Activated CD8-positive, alpha-beta T cell treated with anti-CD3 and anti-CD28 coated beads for 36 hours (primary cell): ENCODE measurements around the gene TGM3. TPM values are rescaled to one million over a fixed set of nuclear protein-coding genes. Genes with fewer than 3 reads are reported as not detected.

Experiments used
- ATAC-seq: fragments of 200-7000 bp; cut with Tn5 transposase; one replicate; pipeline ENCODE4 v1.10.0; 2021; ENCODE audit warnings: mild to moderate bottlenecking, moderate library complexity
- CTCF ChIA-PET: fragments of 350-600 bp; sonication (Branson Sonifier 250); formaldehyde crosslinking; loops from one replicate; lab custom pipeline; 2021; ENCODE audit warnings: antibody characterized with exemption; lab: Charles Lee
- POLR2A ChIA-PET: fragments of 350-600 bp; sonication (Branson Sonifier 250); formaldehyde crosslinking; loops from one replicate; lab custom pipeline; 2021; ENCODE audit warnings: antibody characterized with exemption; lab: Charles Lee
- DNase-seq: peaks from one replicate; pipeline ENCODE4 v3.0.0-alpha.2; 2020
- H3K27ac Mint-ChIP-seq: one replicate; pipeline ENCODE4 v1.8.0; 2021; ENCODE audit warnings: mild to moderate bottlenecking, mixed read lengths
- H3K27me3 Mint-ChIP-seq: one replicate; pipeline ENCODE4 v1.8.0; 2021; ENCODE audit warnings: mixed read lengths
- H3K36me3 Mint-ChIP-seq: one replicate; pipeline ENCODE4 v1.8.0; 2021; ENCODE audit warnings: low read depth, mixed read lengths
- H3K4me1 Mint-ChIP-seq: one replicate; pipeline ENCODE4 v1.8.0; 2021; ENCODE audit warnings: low read depth, mixed read lengths
- H3K4me3 Mint-ChIP-seq: one replicate; pipeline ENCODE4 v1.8.0; 2021; ENCODE audit warnings: mild to moderate bottlenecking, moderate library complexity, mixed read lengths
- H3K9me3 Mint-ChIP-seq: one replicate; pipeline ENCODE4 v1.8.0; 2021; ENCODE audit warnings: mixed read lengths
- intact Hi-C: fragments of 100-400 bp; cut with micrococcal nuclease; formaldehyde crosslinking; loops from one replicate; pipeline ENCODE4 v1.10.0; 2022
- total RNA-seq, 2 experiments: library from RNA; stranded (reverse); gene quantifications; one replicate each; pipeline ENCODE4 v1.2.3, GENCODE V29; 2021
- TF ChIP-seq, protein P1 (sequence below): fragments of 200-600 bp; IDR thresholded peaks from one replicate; pipeline ENCODE4 v1.8.0; 2022; ENCODE audit warnings: antibody characterized with exemption, mild to moderate bottlenecking

The TGM3 gene
- total RNA-seq, 2 experiments from 2014 or later: not detected

DNA sequence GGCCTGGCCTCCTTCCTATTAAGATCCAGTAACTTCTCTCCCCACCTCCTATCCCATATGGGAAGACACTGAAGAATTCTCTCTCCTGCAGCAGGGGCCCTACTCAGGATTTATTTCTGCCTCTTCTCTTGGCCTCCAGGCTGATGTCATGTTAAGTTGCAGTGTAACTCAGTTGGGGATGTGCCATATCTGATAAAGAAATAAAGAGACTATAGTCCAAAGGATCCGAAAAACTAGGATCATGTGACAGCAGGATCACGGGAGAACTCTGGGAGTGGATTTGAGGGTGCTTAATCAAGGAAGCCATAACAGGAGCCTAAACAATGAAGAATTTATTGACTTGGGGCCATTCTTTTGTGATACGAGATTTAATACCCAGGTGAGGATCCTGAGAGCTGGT is 46.4 kb downstream of the TGM3 start:
- intact Hi-C loops: no loop called here
- Mint-ChIP-seq H3K36me3 (no peaks in the 10 kb centered on the region), H3K9me3 (no peaks in the 10 kb centered on the region), H3K4me1 (no peaks in the 10 kb centered on the region), H3K4me3 (no peak overlapping the region), H3K27ac (no peak overlapping the region), H3K27me3 (peaks cover 3% of the 10 kb centered on the region)
- TF ChIP-seq, protein P1, sequence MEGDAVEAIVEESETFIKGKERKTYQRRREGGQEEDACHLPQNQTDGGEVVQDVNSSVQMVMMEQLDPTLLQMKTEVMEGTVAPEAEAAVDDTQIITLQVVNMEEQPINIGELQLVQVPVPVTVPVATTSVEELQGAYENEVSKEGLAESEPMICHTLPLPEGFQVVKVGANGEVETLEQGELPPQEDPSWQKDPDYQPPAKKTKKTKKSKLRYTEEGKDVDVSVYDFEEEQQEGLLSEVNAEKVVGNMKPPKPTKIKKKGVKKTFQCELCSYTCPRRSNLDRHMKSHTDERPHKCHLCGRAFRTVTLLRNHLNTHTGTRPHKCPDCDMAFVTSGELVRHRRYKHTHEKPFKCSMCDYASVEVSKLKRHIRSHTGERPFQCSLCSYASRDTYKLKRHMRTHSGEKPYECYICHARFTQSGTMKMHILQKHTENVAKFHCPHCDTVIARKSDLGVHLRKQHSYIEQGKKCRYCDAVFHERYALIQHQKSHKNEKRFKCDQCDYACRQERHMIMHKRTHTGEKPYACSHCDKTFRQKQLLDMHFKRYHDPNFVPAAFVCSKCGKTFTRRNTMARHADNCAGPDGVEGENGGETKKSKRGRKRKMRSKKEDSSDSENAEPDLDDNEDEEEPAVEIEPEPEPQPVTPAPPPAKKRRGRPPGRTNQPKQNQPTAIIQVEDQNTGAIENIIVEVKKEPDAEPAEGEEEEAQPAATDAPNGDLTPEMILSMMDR: no peak
- ChIA-PET CTCF (no interaction called here), POLR2A (no interaction called here)
- ATAC-seq (no peak), DNase-seq (no peak)

GRCh38 chr20:2346188-2346587 is 50.4 kb downstream of the TGM3 start:
- peaks cover 6% of the 10 kb centered on the region for H3K27me3 Mint-ChIP-seq

DNA sequence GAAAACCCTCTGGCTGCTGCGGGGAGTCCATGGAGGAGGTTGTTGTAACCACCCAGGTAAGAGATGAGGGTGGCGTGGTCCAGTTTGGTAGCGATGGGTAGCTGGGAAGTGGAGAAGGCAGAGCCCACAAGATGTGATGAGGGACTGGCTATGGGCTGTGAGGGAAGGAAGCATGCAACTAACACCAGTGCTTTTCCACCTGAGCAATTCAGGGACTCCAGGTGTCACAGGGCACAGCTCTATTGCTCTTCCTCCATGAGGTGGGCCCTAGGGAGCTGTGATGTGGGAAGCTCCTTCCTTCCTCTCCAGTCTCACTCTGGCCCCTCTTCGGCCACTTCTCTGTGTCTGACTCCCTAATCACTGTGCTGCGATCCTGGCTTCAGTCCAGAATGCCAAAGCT is 52.5 kb downstream of the TGM3 start:
- H3K36me3 Mint-ChIP-seq: no peaks in the 10 kb centered on the region
- CTCF ChIA-PET: interaction anchor here (0.9 to 1.7 kb wide), 3 partner anchors 9 to 141 kb away, joined by 3 to 7 read pairs (median 4); no protein-coding TSS in a partner anchor

More at GRCh38 chr20:2346188-2346587, 50.4 kb downstream of the TGM3 start:
- H3K36me3 Mint-ChIP-seq: no peaks in the 10 kb centered on the region
- no peak overlapping the region for H3K27ac Mint-ChIP-seq
- ATAC-seq (no peak), DNase-seq (no peak)
- CTCF ChIA-PET: interaction anchor here (0.6 to 1.3 kb wide), 2 partner anchors 22 to 106 kb away, joined by 3 read pairs; no protein-coding TSS in a partner anchor
- no peaks in the 10 kb centered on the region for H3K4me1 Mint-ChIP-seq
- TF ChIP-seq, protein P1: no peak
- H3K4me3 Mint-ChIP-seq: no peak overlapping the region
- intact Hi-C loops: no loop called here
- no peaks in the 10 kb centered on the region for H3K9me3 Mint-ChIP-seq
- POLR2A ChIA-PET: no interaction called here

GRCh38 chr20:2349801-2350200 is 54.0 kb downstream of the TGM3 start:
- no peaks in the 10 kb centered on the region for H3K9me3 Mint-ChIP-seq
- peaks cover 16% of the 10 kb centered on the region for H3K27me3 Mint-ChIP-seq
- no peak overlapping the region for H3K27ac Mint-ChIP-seq
- H3K4me1 Mint-ChIP-seq: no peaks in the 10 kb centered on the region
- H3K4me3 Mint-ChIP-seq: no peak overlapping the region
- POLR2A ChIA-PET: interaction anchor here (1.5 kb wide), 1 partner anchor 120 kb away, joined by 3 read pairs; no protein-coding TSS in a partner anchor
- intact Hi-C loops: no loop called here
- TF ChIP-seq, protein P1: no peak
- ATAC-seq (no peak), DNase-seq (no peak)
- CTCF ChIA-PET: interaction anchor here (0.9 to 1.4 kb wide), 5 partner anchors 11 to 385 kb away, joined by 3 to 4 read pairs (median 3); no protein-coding TSS in a partner anchor
- no peaks in the 10 kb centered on the region for H3K36me3 Mint-ChIP-seq

More for the DNA sequence above, 52.5 kb downstream of the TGM3 start:
- ATAC-seq (no peak), DNase-seq (no peak)
- POLR2A ChIA-PET: interaction anchor here (0.7 kb wide), 1 partner anchor 57 kb away, joined by 3 read pairs; no protein-coding TSS in a partner anchor
- Mint-ChIP-seq H3K27ac (no peak overlapping the region), H3K27me3 (peaks cover 11% of the 10 kb centered on the region), H3K9me3 (no peaks in the 10 kb centered on the region), H3K4me3 (no peak overlapping the region), H3K4me1 (no peaks in the 10 kb centered on the region)
- TF ChIP-seq, protein P1: no peak
- intact Hi-C loops: no loop called here

DNA sequence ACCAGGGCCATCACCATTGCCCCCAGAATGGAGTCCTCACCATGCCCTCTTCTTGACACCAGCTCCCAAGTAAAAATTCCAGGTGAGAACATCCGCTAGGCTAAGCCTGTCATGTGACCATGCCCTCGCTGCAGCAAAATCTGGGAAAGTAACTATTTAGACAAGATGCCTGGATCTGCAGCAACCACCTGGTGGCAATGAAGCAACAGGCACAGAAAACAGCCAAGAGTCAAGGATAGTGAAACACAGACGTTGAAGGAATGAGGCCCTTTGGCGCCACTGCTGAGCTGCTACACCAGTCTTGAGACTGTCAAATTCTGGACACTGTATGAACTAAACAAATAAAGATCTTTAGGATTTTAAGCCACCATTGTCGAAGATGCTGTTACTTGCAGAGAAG is 54.8 kb downstream of the TGM3 start:
- ChIA-PET POLR2A (interaction anchor here (1.5 kb wide), 1 partner anchor 119 kb away, joined by 3 read pairs; no protein-coding TSS in a partner anchor), CTCF (interaction anchor here (0.6 to 1.4 kb wide), 6 partner anchors 12 to 386 kb away, joined by 3 to 4 read pairs (median 3); no protein-coding TSS in a partner anchor)
- peaks cover 16% of the 10 kb centered on the region for H3K27me3 Mint-ChIP-seq
- no peak for DNase-seq
- H3K36me3 Mint-ChIP-seq: no peaks in the 10 kb centered on the region
- no peaks in the 10 kb centered on the region for H3K9me3 Mint-ChIP-seq
- TF ChIP-seq, protein P1: no peak
- intact Hi-C loops: no loop called here
- H3K27ac Mint-ChIP-seq: no peak overlapping the region
- no peak overlapping the region for H3K4me3 Mint-ChIP-seq
- no peak for ATAC-seq
- H3K4me1 Mint-ChIP-seq: no peaks in the 10 kb centered on the region
